Gastroesophageal sphincter (tissue), 3 donors: ENCODE data around the gene NR2F6.
"Not testable (repeated sequence)": the region's sequence is repeated elsewhere in the genome, so short reads cannot be mapped to it uniquely, and the experiment has no call there.

Experiments used
- CTCF ChIP-seq, 4 experiments: fragments of 200-600 bp in 2 of 4; fragments of 450-650 bp in 2 of 4; sonication (generic) in 1 of 4; IDR thresholded peaks; one replicate each; pipeline ENCODE4 v1.5.1; 2017 to 2019; ENCODE audit warnings: antibody characterized with exemption in 4 of 4, mild to moderate bottlenecking in 2 of 4, moderate library complexity in 2 of 4
- EP300 ChIP-seq: sonication (generic); formaldehyde crosslinking; IDR thresholded peaks from one replicate; pipeline ENCODE4 v1.6.1; 2017; ENCODE audit warnings: antibody characterized with exemption, mild to moderate bottlenecking
- POLR2A ChIP-seq, 2 donors: fragments of 450-650 bp; IDR thresholded peaks; one replicate each; pipeline ENCODE4 v1.6.1; 2017; ENCODE audit warnings: antibody characterized with exemption in 2 of 2, mild to moderate bottlenecking in 2 of 2, moderate library complexity in 1 of 2
- POLR2AphosphoS5 ChIP-seq: sonication (generic); formaldehyde crosslinking; IDR thresholded peaks from one replicate; pipeline ENCODE4 v1.6.1; 2017; ENCODE audit warnings: antibody characterized with exemption

GRCh38 chr19:17191736-17192135, 54.0 kb downstream of the NR2F6 start:
- TF ChIP-seq POLR2AphosphoS5; CTCF (IDR thresholded peaks at IDR 0.05); POLR2A (IDR thresholded peaks at IDR 0.05); EP300: not testable (repeated sequence)
